K562 (cell line): ENCODE data around the gene AUNIP. TPM values are rescaled to one million over a fixed set of nuclear protein-coding genes. Genes with fewer than 3 reads are reported as not detected.

Experiments used
- ARID3A ChIP-seq: IDR thresholded peaks from 2 replicates; pipeline ENCODE4 v1.6.1; 2012; ENCODE audit warnings: low read depth, low read length, improper control_type of control experiment, borderline replicate concordance
- BRF1 ChIP-seq: IDR thresholded peaks from 3 replicates; pipeline ENCODE4 v1.6.1; 2011; ENCODE audit warnings: borderline replicate concordance, mild to moderate bottlenecking; ENCODE audit not compliant: insufficient read length; ENCODE audit errors: extremely low read depth
- CBX8 ChIP-seq: fragments of 200-600 bp; sonication (generic); IDR thresholded peaks from 2 replicates; pipeline ENCODE4 v1.6.1; 2012; ENCODE audit warnings: borderline replicate concordance, mixed run types, low read depth, mild to moderate bottlenecking, moderate library complexity, mixed read lengths, low read length, control low read depth, inconsistent platforms; ENCODE audit not compliant: poor library complexity, severe bottlenecking; ENCODE audit errors: extremely low read depth
- ETV5 ChIP-seq: sonication (generic); formaldehyde crosslinking; IDR thresholded peaks from 2 replicates; pipeline ENCODE4 v1.4.0; 2020; ENCODE audit warnings: low read depth, mild to moderate bottlenecking, missing genetic modification reagents
- KDM5B ChIP-seq: fragments of 200-600 bp; sonication (generic); IDR thresholded peaks from 2 replicates; pipeline ENCODE4 v1.6.1; 2012; ENCODE audit warnings: low read depth, mild to moderate bottlenecking, moderate library complexity, low read length, control low read depth, inconsistent platforms; ENCODE audit not compliant: insufficient replicate concordance
- NR2C2 ChIP-seq, 2 experiments: fragments of 200-800 bp in 1 of 2; sonication (Bioruptor generic) in 1 of 2; sonication (generic) in 1 of 2; formaldehyde crosslinking in 1 of 2; IDR thresholded peaks; 2 replicates each; pipeline versions ENCODE4 v1.6.1 to v1.8.0; 2016 to 2022; ENCODE audit warnings: mild to moderate bottlenecking in 1 of 2, missing compliant biosample characterization in 1 of 2, missing genetic modification characterization in 1 of 2, missing genetic modification reagents in 1 of 2
- RBM15 ChIP-seq: fragments of 200-400 bp; formaldehyde crosslinking; IDR thresholded peaks from 2 replicates; pipeline ENCODE4 v1.6.1; 2018; ENCODE audit warnings: mild to moderate bottlenecking, low read length, moderate library complexity; ENCODE audit not compliant: insufficient read depth
- RBM22 ChIP-seq: fragments of 200-400 bp; formaldehyde crosslinking; IDR thresholded peaks from 2 replicates; pipeline ENCODE4 v1.6.1; 2018; ENCODE audit warnings: low read length, low read depth; ENCODE audit not compliant: poor library complexity, severe bottlenecking
- TCF7 ChIP-seq: sonication (generic); IDR thresholded peaks from 2 replicates; pipeline ENCODE4 v1.6.1; 2016; ENCODE audit warnings: antibody characterized with exemption, borderline replicate concordance
- TGIF2 ChIP-seq: sonication (generic); formaldehyde crosslinking; IDR thresholded peaks from 2 replicates; pipeline ENCODE4 v1.8.1; 2022; ENCODE audit warnings: mild to moderate bottlenecking, missing genetic modification reagents, moderate library complexity
- ZBTB11 ChIP-seq, 3 experiments: fragments of 200-800 bp in 1 of 3; fragments of 250-450 bp in 1 of 3; fragments of 450-650 bp in 1 of 3; sonication (Bioruptor Pico) in 1 of 3; sonication (Bioruptor generic) in 1 of 3; formaldehyde crosslinking in 1 of 3; IDR thresholded peaks; 2 replicates each; pipeline versions ENCODE4 v1.6.1 to v1.8.0; 2016 to 2022; ENCODE audit warnings: mild to moderate bottlenecking in 2 of 3, missing genetic modification characterization in 2 of 3, missing compliant biosample characterization in 1 of 3, moderate library complexity in 1 of 3
- ZBTB34 ChIP-seq: fragments of 250-450 bp; sonication (Bioruptor Pico); IDR thresholded peaks from 2 replicates; pipeline ENCODE4 v1.8.0; 2021; ENCODE audit warnings: mild to moderate bottlenecking, moderate library complexity
- ZNF143 ChIP-seq: sonication (generic); formaldehyde crosslinking; IDR thresholded peaks from 2 replicates; pipeline ENCODE4 v1.9.0; 2022; ENCODE audit warnings: mild to moderate bottlenecking, missing genetic modification reagents
- ZNF282 ChIP-seq: sonication (generic); formaldehyde crosslinking; IDR thresholded peaks from 2 replicates; pipeline ENCODE4 v1.8.1; 2023; ENCODE audit warnings: missing genetic modification reagents
- ZNF589 ChIP-seq: fragments of 200-800 bp; sonication (Bioruptor generic); IDR thresholded peaks from 2 replicates; pipeline ENCODE4 v1.6.1; 2016; ENCODE audit warnings: low read depth, missing genetic modification characterization, missing compliant biosample characterization
- ZNF639 ChIP-seq, 2 experiments: fragments of 200-800 bp in 1 of 2; sonication (Bioruptor generic) in 1 of 2; sonication (generic) in 1 of 2; formaldehyde crosslinking in 1 of 2; IDR thresholded peaks in 1 of 2; conservative IDR thresholded peaks in 1 of 2; 2 replicates each; pipeline versions ENCODE4 v1.5.0 to v1.6.1; 2016 to 2020; ENCODE audit warnings: missing compliant biosample characterization in 1 of 2, missing genetic modification characterization in 1 of 2, missing genetic modification reagents in 1 of 2
- polyA plus RNA-seq, 8 experiments: library from polyadenylated mRNA; depleted of rRNA in 4 of 8; stranded (reverse) in 5 of 8; unstranded in 3 of 8; fragments of >200 nt; fragmentation: Nextera tagmentation in 2 of 8; fragmentation: Illumina TruSeq in 1 of 8; extraction: Ambion mirVana in 2 of 8; extraction: Trizol in 1 of 8; gene quantifications; 2 replicates each; pipeline versions ENCODE4 v1.2.1 to v1.2.3, GENCODE V29; 2011 to 2014; ENCODE audit warnings: inconsistent platforms in 1 of 8, missing spikeins in 1 of 8
- total RNA-seq, 7 experiments: library from RNA; depleted of rRNA in 6 of 7; stranded (reverse); fragments of >200 nt in 6 of 7; fragmentation: Illumina TruSeq in 2 of 7; extraction: Trizol in 2 of 7; gene quantifications; 2 replicates each; pipeline versions ENCODE4 v1.2.1 to v1.2.3, GENCODE V29; 2011 to 2021; ENCODE audit warnings: low replicate concordance in 1 of 7

AUNIP gene
- total and polyA plus RNA-seq, 9 of the 15 experiments (the other 6 are each of a cell fraction or from before 2014, with no cell fraction given): 12.1 to 53.8 (median 47.1) TPM

GRCh38 chr1:25875154-25875855, 16.0 kb upstream of the AUNIP start, which contains the start of gene PAQR7 (continued):
- TF ChIP-seq ZNF639 (CRISPR knock-in tag; conservative IDR thresholded peaks at IDR 0.05 in 1 of 2, IDR thresholded peaks at IDR 0.05 in 1 of 2): peak in 1 of 2 experiments; percentile 74; a peak in 2 of 4 replicates
- peak; percentile 77; the same call in 1 of the 2 replicates for TF ChIP-seq ZNF282 (CRISPR knock-in tag)
- peak; percentile 13; the same call in 1 of the 2 replicates for TF ChIP-seq TCF7
- TF ChIP-seq RBM15: no peak
- peak in 1 of 3 experiments; percentile 51; a peak in 2 of 6 replicates for TF ChIP-seq ZBTB11 (CRISPR knock-in tag; IDR thresholded peaks at IDR 0.05)
- no peak for TF ChIP-seq CBX8
- no peak for TF ChIP-seq ZBTB34 (CRISPR knock-in tag)
- TF ChIP-seq TGIF2: no peak
- TF ChIP-seq NR2C2 (CRISPR knock-in tag; IDR thresholded peaks at IDR 0.05): peak; percentile 69; the same call in 1 of the 2 replicates
- TF ChIP-seq NR2C2 (tag; IDR thresholded peaks at IDR 0.05): peak; percentile 81
- no peak for TF ChIP-seq ZNF143
- no peak for TF ChIP-seq ETV5 (CRISPR knock-in tag)
- no peak for TF ChIP-seq RBM22
- no peak for TF ChIP-seq BRF1
- TF ChIP-seq KDM5B: peak; percentile 35
- no peak for TF ChIP-seq ARID3A
- TF ChIP-seq ZNF589 (CRISPR knock-in tag): peak; percentile 90
